ENCODE results near the gene AGPAT3. TPM values are rescaled to one million over a fixed set of nuclear protein-coding genes. Genes with fewer than 3 reads are reported as not detected.

AGPAT3 gene
- total and polyA plus RNA-seq, 10 of the 15 experiments (the other 5 are each of a cell fraction or from before 2014, with no cell fraction given), result 1.2 to 110 (median 30.8) TPM

GRCh38 chr21:43867332-43867703 lies 2.3 kb downstream of the AGPAT3 start:
- no peak for ATAC-seq
- CTCF ChIA-PET, result interaction anchor here (0.7 to 2.1 kb wide), 5 partner anchors 31 to 72 kb away, joined by 3 to 7 read pairs (median 4); no protein-coding TSS in a partner anchor
- Histone ChIP-seq H3K4me3 (peak overlapping the region; percentile 75), H4K20me1 (ENCODE audit: control insufficient read depth, insufficient read depth) (0 out of 2 replicates have a peak, but pooled peaks cover 3% of the 10 kb centered on the region), H3K4me1 (ENCODE audit: control insufficient read depth, insufficient read depth, low read length) (peaks cover 13% of the 10 kb centered on the region), H3K4me2 (ENCODE audit: control insufficient read depth, insufficient read depth) (peak overlapping the region; percentile 89), H3K79me2 (ENCODE audit: control insufficient read depth, insufficient read depth, low read length) (peaks cover 70% of the 10 kb centered on the region), H3K27ac (ENCODE audit: control insufficient read depth, insufficient read depth) (peak overlapping the region; percentile 85; the same call in 1 of the 2 replicates), H3K27me3 (replicated peaks in 1 of 2; ENCODE audit: control insufficient read depth in 2 of 2, insufficient read depth in 2 of 2, low read length in 1 of 2) (no peaks in the 10 kb centered on the region), H3K9me3 (replicated peaks; ENCODE audit: control insufficient read depth, insufficient read depth, low read length) (no peaks in the 10 kb centered on the region; the same call in 2 of the 3 replicates), H3K9ac (ENCODE audit: control insufficient read depth, insufficient read depth, low read length) (peak overlapping the region; percentile 88), H2AFZ (ENCODE audit: control insufficient read depth, low read depth, low read length) (no peak overlapping the region), H3K36me3 (ENCODE audit: control insufficient read depth in 2 of 2, insufficient read depth in 2 of 2, low read length in 1 of 2) (peaks cover 3 to 11% of the 10 kb centered on the region in 2 experiments; a peak in 2 of 4 replicates)
- SMC1A ChIA-PET (ENCODE audit: uncharacterized antibody, unreplicated experiment), result interaction anchor here (1.1 to 2.4 kb wide), 4 partner anchors 12 to 54 kb away, joined by 3 to 13 read pairs (median 8); no protein-coding TSS in a partner anchor
- WGBS (ENCODE audit: insufficient coverage, insufficient replicate concordance, low lambda C conversion rate, missing lambda C conversion rate), result 82% methylated on average over 6 of the region's 6 CpGs
- RAD21 ChIA-PET (ENCODE audit: unreplicated experiment), result interaction anchor here (1.3 to 1.9 kb wide), 3 partner anchors 51 to 72 kb away, joined by 6 to 17 read pairs (median 11); no protein-coding TSS in a partner anchor
- POLR2A ChIA-PET, result interaction anchor here (1.2 to 1.5 kb wide), 2 partner anchors 27 to 53 kb away, joined by 6 read pairs; no protein-coding TSS in a partner anchor
- no peak for DNase-seq (ENCODE audit: low read depth, low spot score)
- TF ChIP-seq IKZF1 (conservative IDR thresholded peaks at IDR 0.05) (0 out of 2 replicates have a peak, but pooled peaks have one; percentile 2), DPF2 (IDR thresholded peaks at IDR 0.05) (no peak), MLLT1 (IDR thresholded peaks at IDR 0.05) (0 out of 2 replicates have a peak, but pooled peaks have one; percentile 13)
- in situ Hi-C loops (cut with MboI), result no loop called here
- BruUV-seq (replicated peaks), result no TSS peak
- FAIRE-seq, result no peak
- intact Hi-C loops (cut with micrococcal nuclease; ENCODE audit: unreplicated experiment), result loop anchor here (2.0 kb wide), 2 partner anchors 51 to 71 kb away; no protein-coding TSS in a partner anchor

GRCh38 chr21:43867948-43868347 lies 2.9 kb downstream of the AGPAT3 start:
- H3K79me2 ChIP-seq (ENCODE audit: control insufficient read depth, insufficient read depth, low read length), result peaks cover 76% of the 10 kb centered on the region

More at GRCh38 chr21:43867948-43868347, 2.9 kb downstream of the AGPAT3 start:
- intact Hi-C loops (cut with micrococcal nuclease; ENCODE audit: unreplicated experiment), result loop anchor here (2.0 kb wide), 2 partner anchors 51 to 71 kb away; no protein-coding TSS in a partner anchor
- Histone ChIP-seq H3K27me3 (replicated peaks in 1 of 2; ENCODE audit: control insufficient read depth in 2 of 2, insufficient read depth in 2 of 2, low read length in 1 of 2) (no peaks in the 10 kb centered on the region), H3K4me3 (peak overlapping the region; percentile 75), H3K9me3 (replicated peaks; ENCODE audit: control insufficient read depth, insufficient read depth, low read length) (no peaks in the 10 kb centered on the region; the same call in 2 of the 3 replicates), H3K9ac (ENCODE audit: control insufficient read depth, insufficient read depth, low read length) (no peak overlapping the region), H2AFZ (ENCODE audit: control insufficient read depth, low read depth, low read length) (no peak overlapping the region), H3K4me2 (ENCODE audit: control insufficient read depth, insufficient read depth) (peak overlapping the region; percentile 52), H3K4me1 (ENCODE audit: control insufficient read depth, insufficient read depth, low read length) (peaks cover 16% of the 10 kb centered on the region), H3K36me3 (ENCODE audit: control insufficient read depth in 2 of 2, insufficient read depth in 2 of 2, low read length in 1 of 2) (peaks cover 5 to 15% of the 10 kb centered on the region in 2 experiments; a peak in 3 of 4 replicates), H3K27ac (ENCODE audit: control insufficient read depth, insufficient read depth) (no peak overlapping the region), H4K20me1 (ENCODE audit: control insufficient read depth, insufficient read depth) (peaks cover 3% of the 10 kb centered on the region; the same call in 1 of the 2 replicates)
- DNase-seq (ENCODE audit: low read depth, low spot score), result no peak
- TF ChIP-seq YY1 (IDR thresholded peaks at IDR 0.05; ENCODE audit: low read depth, low read length) (0 out of 2 replicates have a peak, but pooled peaks have one; percentile 15), RB1 (IDR thresholded peaks at IDR 0.05; ENCODE audit: borderline replicate concordance) (no peak)
- no peak for ATAC-seq
- ChIA-PET POLR2A (interaction anchor here (1.1 kb wide), 1 partner anchor 25 kb away, joined by 5 read pairs; no protein-coding TSS in a partner anchor), CTCF (interaction anchor here (1.0 to 2.4 kb wide), 5 partner anchors 51 to 71 kb away, joined by 3 to 10 read pairs (median 4); no protein-coding TSS in a partner anchor), SMC1A (ENCODE audit: uncharacterized antibody, unreplicated experiment) (interaction anchor here (1.1 to 2.4 kb wide), 4 partner anchors 18 to 72 kb away, joined by 3 to 13 read pairs (median 8); no protein-coding TSS in a partner anchor), RAD21 (ENCODE audit: unreplicated experiment) (interaction anchor here (0.6 to 1.6 kb wide), 5 partner anchors 11 to 69 kb away, joined by 3 to 7 read pairs (median 4); no protein-coding TSS in a partner anchor)
- WGBS (ENCODE audit: insufficient coverage, insufficient replicate concordance, low lambda C conversion rate, missing lambda C conversion rate), result 96% methylated on average over 6 of the region's 6 CpGs
- FAIRE-seq, result no peak
- in situ Hi-C loops (cut with MboI), result no loop called here
- TSS peak; percentile 45 for BruUV-seq (replicated peaks)
